Hematopoietic multipotent progenitor cell treated with erythropoietin and hydrocortisone succinate and interleukin-3 and kit ligand, for 15 days (in vitro differentiated cells): ENCODE measurements around the gene FAM237A.

Experiments used
- DNase-seq: peaks from one replicate; pipeline ENCODE4 v3.0.0-alpha.2; 2015; ENCODE audit warnings: low spot score

FAM237A gene

GRCh38 chr2:206692971-206693370 is 50.7 kb downstream of the FAM237A start:
- DNase-seq, result no peak

- DNase-seq, result peak; percentile 53
These were observed 51.3 kb downstream of the FAM237A start for GRCh38 chr2:206693399-206694137.

GRCh38 chr2:206696910-206697309 is 54.6 kb downstream of the FAM237A start:
- no peak for DNase-seq

GRCh38 chr2:206698811-206699210 is 56.5 kb downstream of the FAM237A start:
- no peak for DNase-seq
